GM06990 (cell line): ENCODE measurements around the gene LDHAL6B.

Experiments used
- DNase-seq: peaks from one replicate; pipeline ENCODE4 v3.0.0-alpha.2; 2011; ENCODE audit not compliant: insufficient read length; ENCODE audit errors: extremely low read depth
- H3K27me3 ChIP-seq: replicated peaks from 2 replicates; pipeline ENCODE4 v1.6.0; 2011; ENCODE audit warnings: low read length; ENCODE audit not compliant: control insufficient read depth, insufficient read depth
- H3K36me3 ChIP-seq: 2 replicates; pipeline ENCODE4 v1.5.1; 2011; ENCODE audit warnings: low read length; ENCODE audit not compliant: control insufficient read depth, insufficient read depth
- H3K4me3 ChIP-seq: replicated peaks from 2 replicates; pipeline ENCODE4 v1.5.1; 2011; ENCODE audit warnings: low read depth, mild to moderate bottlenecking, control low read depth, low read length
- TF ChIP-seq, protein P1 (sequence below): IDR thresholded peaks from 2 replicates; pipeline ENCODE4 v1.5.1; 2011; ENCODE audit warnings: low read length, control low read depth, mild to moderate bottlenecking, inconsistent platforms; ENCODE audit not compliant: insufficient read depth, poor library complexity, severe bottlenecking

The LDHAL6B gene

DNA sequence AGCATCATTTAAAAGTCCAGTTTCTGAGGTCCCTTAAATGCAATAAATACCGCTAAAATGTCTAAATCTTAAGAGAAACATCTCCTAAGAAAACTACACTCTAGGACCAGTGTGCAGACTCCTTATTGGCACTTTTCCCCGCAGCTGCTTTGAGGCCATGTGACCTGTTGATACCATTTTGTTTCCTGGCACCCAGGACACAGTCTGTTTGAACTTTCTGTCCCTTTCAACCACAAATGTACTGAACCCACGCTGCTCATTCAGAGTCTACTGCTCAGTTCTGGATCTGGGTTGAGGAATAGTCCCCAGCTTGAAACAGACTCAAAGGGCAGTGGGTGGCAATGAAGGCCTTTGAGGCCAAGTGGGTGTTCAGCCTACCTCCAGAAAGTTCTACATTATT is 17.1 kb downstream of the LDHAL6B start:
- TF ChIP-seq, protein P1, sequence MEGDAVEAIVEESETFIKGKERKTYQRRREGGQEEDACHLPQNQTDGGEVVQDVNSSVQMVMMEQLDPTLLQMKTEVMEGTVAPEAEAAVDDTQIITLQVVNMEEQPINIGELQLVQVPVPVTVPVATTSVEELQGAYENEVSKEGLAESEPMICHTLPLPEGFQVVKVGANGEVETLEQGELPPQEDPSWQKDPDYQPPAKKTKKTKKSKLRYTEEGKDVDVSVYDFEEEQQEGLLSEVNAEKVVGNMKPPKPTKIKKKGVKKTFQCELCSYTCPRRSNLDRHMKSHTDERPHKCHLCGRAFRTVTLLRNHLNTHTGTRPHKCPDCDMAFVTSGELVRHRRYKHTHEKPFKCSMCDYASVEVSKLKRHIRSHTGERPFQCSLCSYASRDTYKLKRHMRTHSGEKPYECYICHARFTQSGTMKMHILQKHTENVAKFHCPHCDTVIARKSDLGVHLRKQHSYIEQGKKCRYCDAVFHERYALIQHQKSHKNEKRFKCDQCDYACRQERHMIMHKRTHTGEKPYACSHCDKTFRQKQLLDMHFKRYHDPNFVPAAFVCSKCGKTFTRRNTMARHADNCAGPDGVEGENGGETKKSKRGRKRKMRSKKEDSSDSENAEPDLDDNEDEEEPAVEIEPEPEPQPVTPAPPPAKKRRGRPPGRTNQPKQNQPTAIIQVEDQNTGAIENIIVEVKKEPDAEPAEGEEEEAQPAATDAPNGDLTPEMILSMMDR: no peak
- no peak for DNase-seq
- H3K36me3 ChIP-seq: peaks cover 25% of the 10 kb centered on the region

DNA sequence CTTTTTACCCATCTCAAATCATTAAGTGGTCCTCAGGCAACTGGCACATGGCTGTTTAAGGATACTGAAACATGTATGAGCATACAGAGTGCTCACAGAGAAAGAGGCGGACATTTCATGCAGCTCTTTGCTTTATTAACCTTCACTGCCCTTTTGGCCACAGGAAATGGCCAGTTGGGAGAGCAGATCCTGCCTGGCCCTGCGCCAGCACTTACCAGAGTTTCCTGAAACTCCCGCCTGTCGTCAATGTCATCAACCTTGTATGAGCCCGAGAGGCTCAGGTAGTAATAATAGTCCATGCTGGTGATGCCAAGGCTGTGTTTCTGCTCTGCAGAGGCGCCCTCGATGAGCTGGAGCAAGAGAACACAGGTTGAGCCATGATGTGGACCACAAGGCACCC is 17.8 kb downstream of the LDHAL6B start:
- Histone ChIP-seq H3K27me3 (no peaks in the 10 kb centered on the region), H3K36me3 (peaks cover 24% of the 10 kb centered on the region), H3K4me3 (no peak overlapping the region)
- TF ChIP-seq, protein P1: no peak
- no peak for DNase-seq

More for the DNA sequence above, 17.1 kb downstream of the LDHAL6B start:
- Histone ChIP-seq H3K27me3 (no peaks in the 10 kb centered on the region), H3K4me3 (no peak overlapping the region)

GRCh38 chr15:59227021-59227420 is 20.4 kb downstream of the LDHAL6B start:
- TF ChIP-seq, protein P1: no peak
- no peak overlapping the region for H3K4me3 ChIP-seq
- H3K27me3 ChIP-seq: no peaks in the 10 kb centered on the region
- DNase-seq: no peak
- H3K36me3 ChIP-seq: peaks cover 26% of the 10 kb centered on the region

GRCh38 chr15:59229015-59229414 is 22.4 kb downstream of the LDHAL6B start:
- Histone ChIP-seq H3K27me3 (no peaks in the 10 kb centered on the region), H3K36me3 (peaks cover 15% of the 10 kb centered on the region), H3K4me3 (no peak overlapping the region)
- TF ChIP-seq, protein P1: no peak
- no peak for DNase-seq

- H3K36me3 ChIP-seq: peaks cover 12% of the 10 kb centered on the region
- TF ChIP-seq, protein P1: no peak
- no peak for DNase-seq
Measured at GRCh38 chr15:59229453-59229852, 22.8 kb downstream of the LDHAL6B start.

DNA sequence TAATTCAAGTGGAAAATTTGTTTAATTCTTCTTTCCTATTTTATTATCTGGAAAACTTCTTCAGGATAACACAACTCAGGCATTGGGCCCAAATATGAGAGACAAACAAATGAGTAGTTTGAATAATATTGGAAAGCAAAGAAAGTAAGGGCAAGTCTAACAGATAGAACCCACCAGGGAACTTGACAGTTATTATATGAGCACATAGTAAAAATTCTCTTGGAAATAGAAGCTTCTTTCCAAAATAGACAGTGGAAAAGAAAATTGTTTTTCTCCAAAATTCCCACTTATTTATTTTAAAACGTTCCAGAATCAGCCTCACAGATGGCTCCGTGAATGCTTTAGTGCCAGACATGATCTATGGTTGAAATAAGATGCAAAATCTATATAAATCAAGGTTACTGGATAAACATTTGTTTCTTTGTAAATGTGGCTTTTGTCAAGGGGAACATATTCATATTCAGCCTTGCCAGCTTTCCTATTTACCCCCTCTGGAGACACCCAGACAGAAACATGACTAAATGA is 23.9 kb downstream of the LDHAL6B start:
- no peak overlapping the region for H3K4me3 ChIP-seq
- TF ChIP-seq, protein P1: no peak
- no peak for DNase-seq
- H3K27me3 ChIP-seq: no peaks in the 10 kb centered on the region
- H3K36me3 ChIP-seq: peaks cover 8% of the 10 kb centered on the region

More at GRCh38 chr15:59229453-59229852, 22.8 kb downstream of the LDHAL6B start:
- no peaks in the 10 kb centered on the region for H3K27me3 ChIP-seq
- H3K4me3 ChIP-seq: no peak overlapping the region
